ENCODE data around the gene STIP1. TPM values are rescaled to one million over a fixed set of nuclear protein-coding genes. Genes with fewer than 3 reads are reported as not detected.

Gene STIP1
- total RNA-seq, 1 experiment from 2014 or later: 299 TPM

GRCh38 chr11:64202992-64203391, 17.0 kb downstream of the STIP1 start:
- H3K27ac ChIP-seq: no peak overlapping the region
- H3K79me2 ChIP-seq (ENCODE audit: low read depth): no peaks in the 10 kb centered on the region
- ChIA-PET CTCF (interaction anchor here (0.6 kb wide), 1 partner anchor 128 kb away, joined by 11 read pairs; no protein-coding TSS in a partner anchor), POLR2A (ENCODE audit: unreplicated experiment) (no interaction called here)
- DNase-seq: no peak
- H3K9me2 ChIP-seq (ENCODE audit: insufficient read depth): no peaks in the 10 kb centered on the region
- H3K36me3 ChIP-seq (ENCODE audit: low read depth): peaks cover 26% of the 10 kb centered on the region
- H3K4me1 ChIP-seq (replicated peaks; ENCODE audit: insufficient read depth): 0 out of 2 replicates have a peak, but pooled peaks cover 4% of the 10 kb centered on the region
- no peak overlapping the region for H3K4me2 ChIP-seq
- TF ChIP-seq EZH2 (IDR thresholded peaks at IDR 0.05; ENCODE audit: low read depth) (no peak), CTCF (conservative IDR thresholded peaks at IDR 0.05) (no peak)
- intact Hi-C loops (cut with micrococcal nuclease; ENCODE audit: unreplicated experiment): no loop called here
- peaks cover 89% of the 10 kb centered on the region for H3F3A ChIP-seq (ENCODE audit: insufficient read depth, low read depth)
- no peak overlapping the region for H3K4me3 ChIP-seq
- peaks cover 39% of the 10 kb centered on the region for H4K20me1 ChIP-seq (ENCODE audit: insufficient read depth)
- no peaks in the 10 kb centered on the region for H3K27me3 ChIP-seq (ENCODE audit: insufficient read depth, low read depth)
- no TSS peak for BruUV-seq (replicated peaks)
- no peak overlapping the region for H2AFZ ChIP-seq
- H3K9me3 ChIP-seq (ENCODE audit: insufficient read depth, low read depth): no peaks in the 10 kb centered on the region

DNA sequence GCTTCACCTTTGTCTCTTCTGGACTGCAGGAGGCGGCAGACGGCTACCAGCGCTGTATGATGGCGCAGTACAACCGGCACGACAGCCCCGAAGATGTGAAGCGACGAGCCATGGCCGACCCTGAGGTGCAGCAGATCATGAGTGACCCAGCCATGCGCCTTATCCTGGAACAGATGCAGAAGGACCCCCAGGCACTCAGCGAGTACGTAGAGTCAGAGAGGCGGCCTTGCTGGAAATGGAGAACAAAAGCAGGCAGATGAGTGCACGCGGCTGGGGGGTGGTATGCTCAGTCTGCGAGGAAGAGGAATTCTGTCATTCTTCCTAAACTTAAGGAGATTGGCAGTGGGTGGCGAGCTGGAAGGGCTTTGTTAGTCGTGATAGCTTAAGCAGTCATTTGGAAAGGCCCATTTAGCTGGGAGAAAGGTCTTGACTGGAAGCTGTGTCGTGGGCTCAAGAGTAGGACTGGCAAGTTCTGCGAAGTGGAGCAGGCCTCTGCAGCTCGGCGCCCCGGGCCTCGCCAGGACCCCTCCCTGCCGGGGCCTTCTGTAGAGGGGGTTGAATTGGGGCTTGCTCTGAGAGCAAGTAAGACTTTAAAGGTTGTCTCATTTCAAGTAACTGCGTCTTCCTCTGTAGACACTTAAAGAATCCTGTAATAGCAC, 17.6 kb downstream of the STIP1 start:
- TF ChIP-seq CTCF (conservative IDR thresholded peaks at IDR 0.05) (no peak), EZH2 (IDR thresholded peaks at IDR 0.05; ENCODE audit: low read depth) (no peak)
- Histone ChIP-seq H2AFZ (no peak overlapping the region), H3K4me2 (no peak overlapping the region), H3F3A (ENCODE audit: insufficient read depth, low read depth) (peaks cover 89% of the 10 kb centered on the region), H4K20me1 (ENCODE audit: insufficient read depth) (peaks cover 34% of the 10 kb centered on the region), H3K4me3 (no peak overlapping the region), H3K36me3 (ENCODE audit: low read depth) (peaks cover 21% of the 10 kb centered on the region), H3K9me2 (ENCODE audit: insufficient read depth) (no peaks in the 10 kb centered on the region), H3K79me2 (ENCODE audit: low read depth) (no peaks in the 10 kb centered on the region), H3K27me3 (ENCODE audit: insufficient read depth, low read depth) (no peaks in the 10 kb centered on the region), H3K27ac (no peak overlapping the region), H3K9me3 (ENCODE audit: insufficient read depth, low read depth) (no peaks in the 10 kb centered on the region), H3K4me1 (replicated peaks; ENCODE audit: insufficient read depth) (0 out of 2 replicates have a peak, but pooled peaks cover 4% of the 10 kb centered on the region)
- intact Hi-C loops (cut with micrococcal nuclease; ENCODE audit: unreplicated experiment): loop anchor here (1.0 kb wide), 5 partner anchors 49 to 450 kb away; no protein-coding TSS in a partner anchor
- no TSS peak for BruUV-seq (replicated peaks)
- ChIA-PET CTCF (interaction anchor here (0.6 to 1.2 kb wide), 4 partner anchors 13 to 161 kb away, joined by 3 to 11 read pairs (median 4); no protein-coding TSS in a partner anchor), POLR2A (ENCODE audit: unreplicated experiment) (no interaction called here)
- no peak for DNase-seq

DNA sequence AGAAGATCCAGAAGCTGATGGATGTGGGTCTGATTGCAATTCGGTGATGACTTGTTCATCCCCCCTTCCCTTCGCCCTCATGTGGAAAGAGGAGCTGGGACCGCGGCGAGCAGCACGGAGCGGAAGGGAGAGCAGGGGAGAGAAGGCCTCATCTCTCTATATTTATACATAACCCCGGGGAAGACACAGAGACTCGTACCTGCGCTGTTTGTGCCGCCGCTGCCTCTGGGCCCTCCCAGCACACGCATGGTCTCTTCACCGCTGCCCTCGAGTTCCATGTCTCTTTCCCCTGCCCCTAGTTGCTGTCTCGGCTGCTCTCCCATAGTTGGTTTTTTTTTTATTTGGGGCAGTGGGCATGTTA, 18.1 kb downstream of the STIP1 start:
- no peak overlapping the region for H2AFZ ChIP-seq
- no peaks in the 10 kb centered on the region for H3K79me2 ChIP-seq (ENCODE audit: low read depth)
- H3K27me3 ChIP-seq (ENCODE audit: insufficient read depth, low read depth): no peaks in the 10 kb centered on the region
- POLR2A ChIA-PET (ENCODE audit: unreplicated experiment): interaction anchor here (0.7 kb wide), 3 partner anchors 67 to 1092 kb away, joined by 7 to 10 read pairs (median 9); no protein-coding TSS in a partner anchor
- BruUV-seq (replicated peaks): TSS peak; percentile 50
- no peak for DNase-seq
- no peaks in the 10 kb centered on the region for H3K9me3 ChIP-seq (ENCODE audit: insufficient read depth, low read depth)
- H3K27ac ChIP-seq: no peak overlapping the region
- no peak overlapping the region for H3K4me2 ChIP-seq
- H4K20me1 ChIP-seq (ENCODE audit: insufficient read depth): peaks cover 29% of the 10 kb centered on the region
- intact Hi-C loops (cut with micrococcal nuclease; ENCODE audit: unreplicated experiment): loop anchor here (1.0 kb wide), 5 partner anchors 48 to 449 kb away; no protein-coding TSS in a partner anchor
- TF ChIP-seq CTCF (conservative IDR thresholded peaks at IDR 0.05) (no peak), EZH2 (IDR thresholded peaks at IDR 0.05; ENCODE audit: low read depth) (no peak)
- peaks cover 16% of the 10 kb centered on the region; the same call in 1 of the 2 replicates for H3K36me3 ChIP-seq (ENCODE audit: low read depth)
- H3K4me1 ChIP-seq (replicated peaks; ENCODE audit: insufficient read depth): 0 out of 2 replicates have a peak, but pooled peaks cover 4% of the 10 kb centered on the region
- H3K9me2 ChIP-seq (ENCODE audit: insufficient read depth): no peaks in the 10 kb centered on the region
- CTCF ChIA-PET: interaction anchor here (0.6 to 1.9 kb wide), 15 partner anchors 9 to 160 kb away, joined by 3 to 23 read pairs (median 4); partner anchors contain the start of genes NUDT22, PRDX5 and TRPT1
- no peak overlapping the region for H3K4me3 ChIP-seq
- peaks cover 86% of the 10 kb centered on the region for H3F3A ChIP-seq (ENCODE audit: insufficient read depth, low read depth)
